Activated CD4-positive, alpha-beta memory T cell treated with anti-CD3 and anti-CD28 coated beads, Interleukin-2, amount 10 ng/mL, durations not matched to agents 7 days and 5 days (primary cell): ENCODE measurements around the gene FBXL7. TPM values are rescaled to one million over a fixed set of nuclear protein-coding genes. Genes with fewer than 3 reads are reported as not detected.

Experiments
- CTCF ChIA-PET: fragments of 350-600 bp; sonication (Branson Sonifier 250); formaldehyde crosslinking; loops from one replicate; lab custom pipeline; 2021; ENCODE audit warnings: antibody characterized with exemption, inconsistent platforms; lab: Charles Lee
- POLR2A ChIA-PET: fragments of 350-600 bp; sonication (Branson Sonifier 250); formaldehyde crosslinking; loops from one replicate; lab custom pipeline; 2021; ENCODE audit warnings: antibody characterized with exemption; lab: Charles Lee
- DNase-seq: peaks from one replicate; pipeline ENCODE4 v3.0.0-alpha.2; 2020
- H3K27ac Mint-ChIP-seq: one replicate; pipeline ENCODE4 v1.8.0; 2021; ENCODE audit warnings: mild to moderate bottlenecking, mixed read lengths
- H3K27me3 Mint-ChIP-seq: one replicate; pipeline ENCODE4 v1.8.0; 2021; ENCODE audit warnings: mixed read lengths
- H3K36me3 Mint-ChIP-seq: one replicate; pipeline ENCODE4 v1.8.0; 2021; ENCODE audit warnings: low read depth, mixed read lengths
- H3K4me1 Mint-ChIP-seq: one replicate; pipeline ENCODE4 v1.8.0; 2021; ENCODE audit warnings: mixed read lengths
- H3K4me3 Mint-ChIP-seq: one replicate; pipeline ENCODE4 v1.8.0; 2021; ENCODE audit warnings: mild to moderate bottlenecking, mixed read lengths
- H3K9me3 Mint-ChIP-seq: one replicate; pipeline ENCODE4 v1.8.0; 2021; ENCODE audit warnings: mixed read lengths
- total RNA-seq, 2 experiments: library from RNA; stranded (reverse); gene quantifications; one replicate each; pipeline ENCODE4 v1.2.3, GENCODE V29; 2021

The FBXL7 gene
- not detected for total RNA-seq

GRCh38 chr5:15499528-15500324 is at the start of gene FBXL7:
Gene FBXL7, plus strand, starts transcription at chr5:15500180.
- DNase-seq = no peak
- peaks cover 4% of the 10 kb centered on the region for H3K36me3 Mint-ChIP-seq
- H3K27me3 Mint-ChIP-seq = peaks cover 22% of the 10 kb centered on the region
- H3K4me3 Mint-ChIP-seq = no peak within 1 kb of the TSS
- ChIA-PET POLR2A (no interaction called here), CTCF (no interaction called here)
- no peak within 1 kb of the TSS for H3K27ac Mint-ChIP-seq
- H3K4me1 Mint-ChIP-seq = no peaks in the 10 kb centered on the region
- H3K9me3 Mint-ChIP-seq = no peaks in the 10 kb centered on the region

- DNase-seq = no peak
- Mint-ChIP-seq H3K4me3 (no peak overlapping the region), H3K36me3 (no peaks in the 10 kb centered on the region), H3K27ac (no peak overlapping the region), H3K4me1 (no peaks in the 10 kb centered on the region), H3K9me3 (peaks cover 9% of the 10 kb centered on the region), H3K27me3 (no peaks in the 10 kb centered on the region)
- POLR2A ChIA-PET = no interaction called here
- CTCF ChIA-PET = no interaction called here
These were observed 49.5 kb upstream of the FBXL7 start for GRCh38 chr5:15450473-15450872.

GRCh38 chr5:15450949-15451348 is 49.0 kb upstream of the FBXL7 start:
- H3K27ac Mint-ChIP-seq = no peak overlapping the region
- ChIA-PET CTCF (no interaction called here), POLR2A (no interaction called here)
- H3K27me3 Mint-ChIP-seq = no peaks in the 10 kb centered on the region
- H3K4me3 Mint-ChIP-seq = no peak overlapping the region
- no peaks in the 10 kb centered on the region for H3K36me3 Mint-ChIP-seq
- H3K4me1 Mint-ChIP-seq = no peaks in the 10 kb centered on the region
- H3K9me3 Mint-ChIP-seq = peaks cover 9% of the 10 kb centered on the region
- DNase-seq = no peak

GRCh38 chr5:15452030-15452429 is 48.0 kb upstream of the FBXL7 start:
- Mint-ChIP-seq H3K36me3 (no peaks in the 10 kb centered on the region), H3K27me3 (no peaks in the 10 kb centered on the region), H3K9me3 (peaks cover 11% of the 10 kb centered on the region), H3K4me1 (no peaks in the 10 kb centered on the region), H3K4me3 (no peak overlapping the region), H3K27ac (no peak overlapping the region)
- POLR2A ChIA-PET = no interaction called here
- CTCF ChIA-PET = no interaction called here
- no peak for DNase-seq

GRCh38 chr5:15452781-15453180 is 47.2 kb upstream of the FBXL7 start:
- ChIA-PET POLR2A (no interaction called here), CTCF (no interaction called here)
- Mint-ChIP-seq H3K9me3 (peaks cover 15% of the 10 kb centered on the region), H3K27ac (no peak overlapping the region), H3K36me3 (no peaks in the 10 kb centered on the region), H3K4me1 (no peaks in the 10 kb centered on the region), H3K4me3 (no peak overlapping the region), H3K27me3 (no peaks in the 10 kb centered on the region)
- DNase-seq = no peak

GRCh38 chr5:15459200-15459599 is 40.8 kb upstream of the FBXL7 start:
- Mint-ChIP-seq H3K27me3 (no peaks in the 10 kb centered on the region), H3K27ac (no peak overlapping the region), H3K36me3 (no peaks in the 10 kb centered on the region), H3K4me1 (no peaks in the 10 kb centered on the region), H3K9me3 (peaks cover 12% of the 10 kb centered on the region), H3K4me3 (no peak overlapping the region)
- no peak for DNase-seq
- ChIA-PET POLR2A (no interaction called here), CTCF (no interaction called here)

- H3K4me1 Mint-ChIP-seq = no peaks in the 10 kb centered on the region
- no peaks in the 10 kb centered on the region for H3K36me3 Mint-ChIP-seq
- H3K9me3 Mint-ChIP-seq = peaks cover 2% of the 10 kb centered on the region
- no peak overlapping the region for H3K4me3 Mint-ChIP-seq
- POLR2A ChIA-PET = no interaction called here
- no peak for DNase-seq
- CTCF ChIA-PET = no interaction called here
- H3K27ac Mint-ChIP-seq = no peak overlapping the region
- H3K27me3 Mint-ChIP-seq = no peaks in the 10 kb centered on the region
These were observed 36.6 kb upstream of the FBXL7 start for GRCh38 chr5:15463231-15463980.

- no peak for DNase-seq
- Mint-ChIP-seq H3K4me3 (no peak overlapping the region), H3K27ac (no peak overlapping the region), H3K4me1 (no peaks in the 10 kb centered on the region), H3K9me3 (peaks cover 2% of the 10 kb centered on the region), H3K27me3 (no peaks in the 10 kb centered on the region), H3K36me3 (no peaks in the 10 kb centered on the region)
- POLR2A ChIA-PET = no interaction called here
- CTCF ChIA-PET = no interaction called here
These were observed 27.9 kb upstream of the FBXL7 start for GRCh38 chr5:15472116-15472515.

GRCh38 chr5:15474143-15474719 is 25.7 kb upstream of the FBXL7 start:
- H3K27me3 Mint-ChIP-seq = no peaks in the 10 kb centered on the region
- ChIA-PET CTCF (no interaction called here), POLR2A (no interaction called here)
- H3K4me1 Mint-ChIP-seq = no peaks in the 10 kb centered on the region
- H3K4me3 Mint-ChIP-seq = no peak overlapping the region
- no peaks in the 10 kb centered on the region for H3K36me3 Mint-ChIP-seq
- no peak overlapping the region for H3K27ac Mint-ChIP-seq
- peaks cover 6% of the 10 kb centered on the region for H3K9me3 Mint-ChIP-seq
- no peak for DNase-seq

GRCh38 chr5:15475367-15475766 is 24.6 kb upstream of the FBXL7 start:
- no peak overlapping the region for H3K27ac Mint-ChIP-seq
- no peaks in the 10 kb centered on the region for H3K4me1 Mint-ChIP-seq
- CTCF ChIA-PET = no interaction called here

GRCh38 chr5:15476977-15477376 is 23.0 kb upstream of the FBXL7 start:
- Mint-ChIP-seq H3K36me3 (no peaks in the 10 kb centered on the region), H3K9me3 (peaks cover 5% of the 10 kb centered on the region), H3K4me3 (no peak overlapping the region), H3K4me1 (no peaks in the 10 kb centered on the region), H3K27me3 (no peaks in the 10 kb centered on the region), H3K27ac (no peak overlapping the region)
- POLR2A ChIA-PET = no interaction called here
- CTCF ChIA-PET = no interaction called here
- no peak for DNase-seq

More at GRCh38 chr5:15475367-15475766, 24.6 kb upstream of the FBXL7 start:
- peaks cover 6% of the 10 kb centered on the region for H3K9me3 Mint-ChIP-seq
- no peak for DNase-seq
- H3K36me3 Mint-ChIP-seq = no peaks in the 10 kb centered on the region
- H3K27me3 Mint-ChIP-seq = no peaks in the 10 kb centered on the region
- no peak overlapping the region for H3K4me3 Mint-ChIP-seq
- POLR2A ChIA-PET = no interaction called here

- Mint-ChIP-seq H3K4me3 (no peak overlapping the region), H3K9me3 (peaks cover 4% of the 10 kb centered on the region)
These were observed 19.5 kb upstream of the FBXL7 start for GRCh38 chr5:15480436-15480835.

GRCh38 chr5:15483351-15484097 is 16.5 kb upstream of the FBXL7 start:
- Mint-ChIP-seq H3K27ac (no peak overlapping the region), H3K9me3 (peaks cover 4% of the 10 kb centered on the region), H3K36me3 (no peaks in the 10 kb centered on the region), H3K27me3 (no peaks in the 10 kb centered on the region), H3K4me3 (no peak overlapping the region), H3K4me1 (no peaks in the 10 kb centered on the region)
- ChIA-PET POLR2A (no interaction called here), CTCF (no interaction called here)
- DNase-seq = no peak

More at GRCh38 chr5:15480436-15480835, 19.5 kb upstream of the FBXL7 start:
- no peaks in the 10 kb centered on the region for H3K36me3 Mint-ChIP-seq
- DNase-seq = no peak
- POLR2A ChIA-PET = no interaction called here
- no peaks in the 10 kb centered on the region for H3K4me1 Mint-ChIP-seq
- no peak overlapping the region for H3K27ac Mint-ChIP-seq
- CTCF ChIA-PET = no interaction called here
- H3K27me3 Mint-ChIP-seq = no peaks in the 10 kb centered on the region
